Neural progenitor cell (in vitro differentiated cells): ENCODE results near the gene CNTN5. TPM values are rescaled to one million over a fixed set of nuclear protein-coding genes. Genes with fewer than 3 reads are reported as not detected.
A peak's percentile ranks its signal among the peaks of the same experiment; 100 is the strongest.

Experiments
- DNase-seq: peaks from one replicate; pipeline ENCODE4 v3.0.0-alpha.2; 2016; ENCODE audit warnings: low spot score
- H2AFZ ChIP-seq: fragments of 200-600 bp; sonication (generic); replicated peaks from 2 replicates; pipeline ENCODE4 v1.6.1; 2016; ENCODE audit warnings: antibody characterized with exemption
- H3F3A ChIP-seq: fragments of 200-600 bp; sonication (generic); 2 replicates; pipeline ENCODE4 v1.6.1; 2016; ENCODE audit warnings: antibody characterized with exemption, low read depth
- H3K27ac ChIP-seq: fragments of 200-600 bp; sonication (generic); 2 replicates; pipeline ENCODE4 v1.5.1; 2016; ENCODE audit warnings: mild to moderate bottlenecking
- H3K27me3 ChIP-seq: fragments of 200-600 bp; sonication (generic); 2 replicates; pipeline ENCODE4 v1.6.1; 2016; ENCODE audit warnings: mild to moderate bottlenecking, moderate library complexity
- H3K36me3 ChIP-seq: fragments of 200-600 bp; sonication (generic); 2 replicates; pipeline ENCODE4 v1.5.1; 2016
- H3K4me1 ChIP-seq: fragments of 200-600 bp; sonication (generic); 2 replicates; pipeline ENCODE4 v1.6.1; 2016; ENCODE audit warnings: mixed run types
- H3K4me2 ChIP-seq: fragments of 200-600 bp; sonication (generic); 2 replicates; pipeline ENCODE4 v1.6.1; 2016
- H3K4me3 ChIP-seq: fragments of 200-600 bp; sonication (generic); 2 replicates; pipeline ENCODE4 v1.5.1; 2016
- H3K79me2 ChIP-seq: fragments of 200-600 bp; sonication (generic); 2 replicates; pipeline ENCODE4 v1.6.1; 2016; ENCODE audit warnings: low read depth
- H3K9ac ChIP-seq: fragments of 200-600 bp; sonication (generic); 2 replicates; pipeline ENCODE4 v1.6.1; 2016
- H3K9me3 ChIP-seq: fragments of 200-600 bp; sonication (generic); 2 replicates; pipeline ENCODE4 v1.5.1; 2016; ENCODE audit warnings: low read depth
- H4K20me1 ChIP-seq: fragments of 200-600 bp; sonication (generic); 2 replicates; pipeline ENCODE4 v1.6.1; 2016; ENCODE audit warnings: low read depth
- H3K27ac Mint-ChIP-seq: 3 replicates; pipeline ENCODE4 v1.8.0; 2021; ENCODE audit warnings: mixed read lengths
- H3K27me3 Mint-ChIP-seq: 2 replicates; pipeline ENCODE4 v1.8.0; 2022; ENCODE audit warnings: low read depth, mild to moderate bottlenecking, inconsistent platforms, moderate library complexity, mixed read lengths; ENCODE audit not compliant: insufficient read depth
- H3K36me3 Mint-ChIP-seq: 3 replicates; pipeline ENCODE4 v1.8.0; 2021; ENCODE audit warnings: mixed read lengths
- H3K4me1 Mint-ChIP-seq: 3 replicates; pipeline ENCODE4 v1.8.0; 2021; ENCODE audit warnings: mixed read lengths
- H3K4me3 Mint-ChIP-seq: 3 replicates; pipeline ENCODE4 v1.8.0; 2021; ENCODE audit warnings: mild to moderate bottlenecking, moderate library complexity, mixed read lengths
- H3K9me3 Mint-ChIP-seq: 3 replicates; pipeline ENCODE4 v1.8.0; 2020; ENCODE audit warnings: mixed read lengths
- EZH2 ChIP-seq: fragments of 200-600 bp; sonication (generic); IDR thresholded peaks from 2 replicates; pipeline ENCODE4 v1.6.1; 2017; ENCODE audit warnings: antibody characterized with exemption, mild to moderate bottlenecking, moderate library complexity
- EZH2phosphoT487 ChIP-seq: fragments of 200-600 bp; sonication (generic); IDR thresholded peaks from 2 replicates; pipeline ENCODE4 v1.6.1; 2017; ENCODE audit warnings: antibody characterized with exemption
- total RNA-seq: library from RNA; depleted of rRNA; stranded (reverse); fragments of >200 nt; gene quantifications from 2 replicates; pipeline ENCODE4 v1.2.3, GENCODE V29; 2015; ENCODE audit warnings: low replicate concordance
- TF ChIP-seq, protein P1 (sequence below): fragments of 200-600 bp; sonication (generic); IDR thresholded peaks from 2 replicates; pipeline ENCODE4 v1.5.1; 2017; ENCODE audit warnings: antibody characterized with exemption, mild to moderate bottlenecking

CNTN5 gene
- total RNA-seq, 1 donor from 2014 or later: 0.19 TPM

DNA sequence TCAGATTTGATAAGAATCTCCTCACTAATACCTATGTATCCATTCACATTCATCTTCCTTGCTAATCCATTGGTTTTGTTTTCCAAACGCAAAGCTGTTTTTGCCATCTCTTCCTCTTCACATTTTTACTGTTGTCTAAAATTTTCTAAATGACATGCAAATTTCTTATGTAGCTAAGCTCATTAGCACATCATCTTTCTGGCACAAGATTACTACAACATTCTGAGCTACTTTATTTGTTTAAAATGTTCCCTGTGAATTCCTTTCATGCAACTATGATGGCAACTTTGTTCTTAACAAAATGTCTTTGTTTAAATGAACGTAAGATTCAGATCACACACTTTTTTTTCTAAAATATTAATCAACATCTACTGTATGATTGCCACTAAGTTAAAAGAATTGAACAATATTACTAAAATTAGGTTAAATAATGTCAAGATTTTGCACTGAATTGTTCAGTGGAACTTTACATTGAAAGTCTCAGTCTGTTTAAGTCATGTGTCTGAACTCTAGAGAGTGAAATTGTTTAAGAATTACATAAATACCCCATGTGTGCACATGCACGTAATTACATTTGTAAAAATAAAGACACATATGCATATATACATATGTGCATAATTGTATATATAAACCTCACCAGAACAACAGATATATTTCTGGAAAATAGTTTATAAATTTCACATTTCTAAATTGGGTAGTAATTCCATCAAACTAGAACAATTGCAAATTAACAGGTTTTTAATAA lies 688.4 kb downstream of the CNTN5 start:
- H3K27me3 ChIP-seq: no peaks in the 10 kb centered on the region

DNA sequence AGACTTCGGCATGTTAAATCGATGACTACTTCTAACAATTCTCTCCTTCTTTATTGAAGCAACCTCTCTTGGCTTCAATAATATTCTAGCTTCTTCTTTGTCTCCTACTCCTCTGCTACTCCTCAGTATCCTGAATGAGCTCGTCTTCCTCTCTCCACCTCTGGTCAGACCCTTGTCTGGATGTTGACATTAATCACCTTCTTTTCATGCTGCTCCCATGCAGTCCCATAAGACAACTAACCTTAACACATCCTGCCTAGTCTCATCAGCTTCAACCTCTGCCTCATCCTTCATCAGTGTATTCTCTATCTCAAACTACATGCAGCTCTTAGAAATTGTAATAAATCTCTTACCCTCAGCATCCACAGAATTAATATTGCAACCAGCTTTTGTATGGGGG lies 695.6 kb downstream of the CNTN5 start:
- no peak overlapping the region for H3K27ac Mint-ChIP-seq
- no peaks in the 10 kb centered on the region for H3K27me3 Mint-ChIP-seq

More for the DNA sequence above, 688.4 kb downstream of the CNTN5 start:
- H3K9ac ChIP-seq: no peak overlapping the region
- H3K9me3 ChIP-seq: no peaks in the 10 kb centered on the region
- no peaks in the 10 kb centered on the region for H3F3A ChIP-seq
- Mint-ChIP-seq H3K9me3 (no peaks in the 10 kb centered on the region), H3K36me3 (no peaks in the 10 kb centered on the region), H3K27me3 (no peaks in the 10 kb centered on the region), H3K27ac (no peak overlapping the region), H3K4me1 (no peaks in the 10 kb centered on the region), H3K4me3 (no peak overlapping the region)
- H3K79me2 ChIP-seq: no peaks in the 10 kb centered on the region
- peak overlapping the region; percentile 86 for H2AFZ ChIP-seq
- H3K4me2 ChIP-seq: no peak overlapping the region
- TF ChIP-seq, protein P1, sequence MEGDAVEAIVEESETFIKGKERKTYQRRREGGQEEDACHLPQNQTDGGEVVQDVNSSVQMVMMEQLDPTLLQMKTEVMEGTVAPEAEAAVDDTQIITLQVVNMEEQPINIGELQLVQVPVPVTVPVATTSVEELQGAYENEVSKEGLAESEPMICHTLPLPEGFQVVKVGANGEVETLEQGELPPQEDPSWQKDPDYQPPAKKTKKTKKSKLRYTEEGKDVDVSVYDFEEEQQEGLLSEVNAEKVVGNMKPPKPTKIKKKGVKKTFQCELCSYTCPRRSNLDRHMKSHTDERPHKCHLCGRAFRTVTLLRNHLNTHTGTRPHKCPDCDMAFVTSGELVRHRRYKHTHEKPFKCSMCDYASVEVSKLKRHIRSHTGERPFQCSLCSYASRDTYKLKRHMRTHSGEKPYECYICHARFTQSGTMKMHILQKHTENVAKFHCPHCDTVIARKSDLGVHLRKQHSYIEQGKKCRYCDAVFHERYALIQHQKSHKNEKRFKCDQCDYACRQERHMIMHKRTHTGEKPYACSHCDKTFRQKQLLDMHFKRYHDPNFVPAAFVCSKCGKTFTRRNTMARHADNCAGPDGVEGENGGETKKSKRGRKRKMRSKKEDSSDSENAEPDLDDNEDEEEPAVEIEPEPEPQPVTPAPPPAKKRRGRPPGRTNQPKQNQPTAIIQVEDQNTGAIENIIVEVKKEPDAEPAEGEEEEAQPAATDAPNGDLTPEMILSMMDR: no peak
- TF ChIP-seq EZH2 (no peak), EZH2phosphoT487 (no peak)
- no peak overlapping the region for H3K4me3 ChIP-seq
- H4K20me1 ChIP-seq: no peaks in the 10 kb centered on the region
- H3K27ac ChIP-seq: no peak overlapping the region
- no peaks in the 10 kb centered on the region for H3K4me1 ChIP-seq
- DNase-seq: no peak
- no peaks in the 10 kb centered on the region for H3K36me3 ChIP-seq

DNA sequence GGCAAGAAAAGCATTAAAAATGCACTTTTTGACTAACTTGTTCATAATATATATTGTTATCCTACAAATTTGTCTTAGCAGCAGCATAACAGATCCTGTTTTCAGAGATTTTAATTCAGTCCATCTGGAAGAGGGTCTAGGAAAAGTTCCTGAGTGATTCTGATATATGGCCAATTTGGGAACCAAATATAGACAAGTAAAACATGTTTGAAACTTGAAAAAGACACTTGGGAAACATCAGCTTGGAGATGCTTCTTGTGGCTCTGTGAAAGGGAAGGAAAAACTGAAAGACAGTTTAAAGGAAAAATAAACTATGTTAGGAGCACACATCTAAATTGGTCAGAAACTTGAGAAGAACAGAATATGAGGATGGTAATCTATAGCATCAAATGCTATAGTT lies 697.5 kb downstream of the CNTN5 start:
- Histone ChIP-seq H3K27ac (no peak overlapping the region), H4K20me1 (no peaks in the 10 kb centered on the region), H3K79me2 (no peaks in the 10 kb centered on the region), H3K27me3 (no peaks in the 10 kb centered on the region), H3F3A (no peaks in the 10 kb centered on the region), H3K9me3 (no peaks in the 10 kb centered on the region), H2AFZ (no peak overlapping the region), H3K4me2 (no peak overlapping the region), H3K4me3 (no peak overlapping the region), H3K4me1 (no peaks in the 10 kb centered on the region), H3K36me3 (no peaks in the 10 kb centered on the region), H3K9ac (no peak overlapping the region)
- no peak for TF ChIP-seq EZH2phosphoT487
- TF ChIP-seq, protein P1: no peak
- no peak for TF ChIP-seq EZH2
- Mint-ChIP-seq H3K36me3 (no peaks in the 10 kb centered on the region), H3K4me1 (no peaks in the 10 kb centered on the region), H3K27me3 (no peaks in the 10 kb centered on the region), H3K27ac (no peak overlapping the region), H3K4me3 (no peak overlapping the region), H3K9me3 (no peaks in the 10 kb centered on the region)
- DNase-seq: no peak

More for the DNA sequence above, 695.6 kb downstream of the CNTN5 start:
- Mint-ChIP-seq H3K4me3 (no peak overlapping the region), H3K4me1 (no peaks in the 10 kb centered on the region), H3K36me3 (no peaks in the 10 kb centered on the region), H3K9me3 (no peaks in the 10 kb centered on the region)
- Histone ChIP-seq H3K4me3 (no peak overlapping the region), H3K4me2 (no peak overlapping the region), H3F3A (no peaks in the 10 kb centered on the region), H3K79me2 (no peaks in the 10 kb centered on the region), H3K27ac (no peak overlapping the region), H2AFZ (no peak overlapping the region), H3K9me3 (no peaks in the 10 kb centered on the region), H4K20me1 (no peaks in the 10 kb centered on the region), H3K27me3 (no peaks in the 10 kb centered on the region), H3K9ac (no peak overlapping the region), H3K36me3 (no peaks in the 10 kb centered on the region), H3K4me1 (no peaks in the 10 kb centered on the region)
- DNase-seq: no peak
- TF ChIP-seq EZH2phosphoT487 (no peak), EZH2 (no peak)
- TF ChIP-seq, protein P1: no peak
